HepG2 (cell line): ENCODE results near the gene MC1R. TPM values are rescaled to one million over a fixed set of nuclear protein-coding genes. Genes with fewer than 3 reads are reported as not detected.

Experiments
- ATAC-seq: fragments of 200-7000 bp; cut with Tn5 transposase; 3 replicates; pipeline ENCODE4 v1.9.1; 2020; ENCODE audit warnings: mild to moderate bottlenecking, moderate library complexity
- BruUV-seq: library from RNA; stranded (reverse); fragments of 400-500 nt; replicated peaks from 2 replicates; lab custom pipeline; 2021; lab: Mats Ljungman, UMichigan
- CTCF ChIA-PET: fragments of 300-600 bp; formaldehyde crosslinking; extraction: SDS; loops from one replicate; lab custom pipeline; 2021; ENCODE audit warnings: low total read pairs, inconsistent platforms, low intra/inter-chr PET ratio; lab: Yijun Ruan, JAX
- POLR2A ChIA-PET: fragments of 350-600 bp; sonication (Branson Sonifier 250); formaldehyde crosslinking; loops from one replicate; lab custom pipeline; 2020; ENCODE audit warnings: antibody characterized with exemption, inconsistent platforms; lab: Yijun Ruan, JAX
- DNase-seq: peaks from one replicate; pipeline ENCODE4 v3.0.0-alpha.2; 2015; ENCODE audit warnings: low spot score
- FAIRE-seq: peaks from 3 replicates; lab custom pipeline; 2011; peaks lifted over from hg19 to GRCh38; lab: Jason Lieb, UNC
- H2AFZ ChIP-seq: one replicate; pipeline ENCODE4 v1.6.1; 2011; ENCODE audit warnings: low read length, inconsistent platforms
- H3K27ac ChIP-seq: fragments of 300-600 bp; 3 replicates; pipeline ENCODE4 v1.8.0; 2011; ENCODE audit warnings: mixed run types, mild to moderate bottlenecking, mixed read lengths, low read length, inconsistent platforms; ENCODE audit not compliant: insufficient read depth; ENCODE audit errors: extremely low read length
- H3K27me3 ChIP-seq, 2 experiments: fragments of 200-600 bp in 1 of 2; 2 replicates in 1 of 2; 3 replicates in 1 of 2; pipeline versions ENCODE4 v1.6.0 to v1.8.0; 2011; ENCODE audit warnings: low read length in 2 of 2, mild to moderate bottlenecking in 2 of 2, moderate library complexity in 2 of 2, inconsistent platforms in 1 of 2; ENCODE audit not compliant: insufficient read depth in 2 of 2, control insufficient read depth in 1 of 2
- H3K36me3 ChIP-seq, 2 experiments: fragments of 200-600 bp in 1 of 2; replicated peaks in 1 of 2; 2 replicates in 1 of 2; 3 replicates in 1 of 2; pipeline versions ENCODE4 v1.5.1 to v1.8.0; 2011; ENCODE audit warnings: low read length in 2 of 2, inconsistent platforms in 1 of 2; ENCODE audit not compliant: insufficient read depth in 2 of 2, control insufficient read depth in 1 of 2
- H3K4me1 ChIP-seq: 2 replicates; pipeline ENCODE4 v1.5.1; 2012; ENCODE audit warnings: low read length, inconsistent platforms; ENCODE audit not compliant: insufficient read depth
- H3K4me2 ChIP-seq: 2 replicates; pipeline ENCODE4 v1.6.0; 2011; ENCODE audit warnings: low read depth, low read length, inconsistent platforms
- H3K4me3 ChIP-seq, 3 experiments: fragments of 200-600 bp in 1 of 3; sonication (generic), shearing (Covaris generic) in 1 of 3; replicated peaks in 1 of 3; 2 replicates each; pipeline ENCODE4 v1.5.1; 2011 to 2016; ENCODE audit warnings: low read length in 3 of 3, inconsistent platforms in 2 of 3, low read depth in 2 of 3, mild to moderate bottlenecking in 2 of 3, control low read depth in 1 of 3, mixed read lengths in 1 of 3; ENCODE audit not compliant: insufficient read depth in 1 of 3
- H3K79me2 ChIP-seq: one replicate; pipeline ENCODE4 v1.6.1; 2011; ENCODE audit warnings: low read length, inconsistent platforms; ENCODE audit not compliant: insufficient read depth
- H3K9ac ChIP-seq: 2 replicates; pipeline ENCODE4 v1.6.0; 2011; ENCODE audit warnings: mild to moderate bottlenecking, low read depth, low read length, inconsistent platforms; ENCODE audit not compliant: insufficient read depth
- H3K9me3 ChIP-seq: 2 replicates; pipeline ENCODE4 v1.5.1; 2012; ENCODE audit warnings: mild to moderate bottlenecking, low read length
- H4K20me1 ChIP-seq: 2 replicates; pipeline ENCODE4 v1.6.0; 2011; ENCODE audit warnings: inconsistent platforms, mild to moderate bottlenecking, low read length, moderate library complexity; ENCODE audit not compliant: insufficient read depth
- FOXA3 ChIP-seq: IDR thresholded peaks from 2 replicates; pipeline ENCODE4 v1.6.1; 2016; ENCODE audit warnings: missing genetic modification reagents, missing compliant biosample characterization
- FOXM1 ChIP-seq: sonication (generic); formaldehyde crosslinking; IDR thresholded peaks from 2 replicates; pipeline ENCODE4 v1.5.0; 2020; ENCODE audit warnings: missing genetic modification reagents
- GPBP1L1 ChIP-seq: sonication (generic); formaldehyde crosslinking; IDR thresholded peaks from 2 replicates; pipeline ENCODE4 v1.5.0; 2020; ENCODE audit warnings: mild to moderate bottlenecking, missing genetic modification reagents
- HMG20A ChIP-seq: IDR thresholded peaks from 2 replicates; pipeline ENCODE4 v1.6.1; 2016; ENCODE audit warnings: borderline replicate concordance
- MXD3 ChIP-seq: IDR thresholded peaks from 2 replicates; pipeline ENCODE4 v1.6.1; 2016; ENCODE audit warnings: mild to moderate bottlenecking, missing biosample characterization, missing genetic modification reagents
- NCOA2 ChIP-seq: sonication (generic); formaldehyde crosslinking; IDR thresholded peaks from 2 replicates; pipeline ENCODE4 v1.8.0; 2022; ENCODE audit warnings: inconsistent platforms
- NFE2 ChIP-seq: sonication (generic); formaldehyde crosslinking; IDR thresholded peaks from 2 replicates; pipeline ENCODE4 v1.4.0; 2020; ENCODE audit warnings: missing genetic modification reagents
- ZC3H13 ChIP-seq: sonication (generic); formaldehyde crosslinking; IDR thresholded peaks from 2 replicates; pipeline ENCODE4 v1.8.1; 2023; ENCODE audit warnings: mild to moderate bottlenecking, missing genetic modification reagents, moderate library complexity
- ZNF205 ChIP-seq: IDR thresholded peaks from 2 replicates; pipeline ENCODE4 v1.6.1; 2018; ENCODE audit warnings: missing biosample characterization, missing genetic modification reagents
- ZNF280D ChIP-seq: sonication (generic); formaldehyde crosslinking; IDR thresholded peaks from 2 replicates; pipeline ENCODE4 v1.5.1; 2020; ENCODE audit warnings: mild to moderate bottlenecking, missing genetic modification reagents
- ZNF660 ChIP-seq: sonication (generic); formaldehyde crosslinking; IDR thresholded peaks from 2 replicates; pipeline ENCODE4 v1.5.1; 2020; ENCODE audit warnings: mild to moderate bottlenecking, low read depth, missing genetic modification reagents, borderline replicate concordance
- ZNF737 ChIP-seq: sonication (generic); formaldehyde crosslinking; IDR thresholded peaks from 2 replicates; pipeline ENCODE4 v1.5.0; 2020; ENCODE audit warnings: missing genetic modification reagents, mild to moderate bottlenecking, borderline replicate concordance
- WGBS: methylation state at CpG from one replicate; pipeline ENCODE4 v1.1.6; 2017; ENCODE audit warnings: low lambda C conversion rate; 5-methylcytosine and 5-hydroxymethylcytosine counted together
- in situ Hi-C: cut with HindIII; loops from 2 replicates; pipeline ENCODE4 v1.10.0; 2017; ENCODE audit warnings: low pct_unique_long_range_greater_than_20kb; ENCODE audit not compliant: extremely low pct_ligation_motif_present
- intact Hi-C: fragments of 100-400 bp; cut with micrococcal nuclease; formaldehyde crosslinking; loops from one replicate; pipeline ENCODE4 v1.10.0; 2022; ENCODE audit not compliant: unreplicated experiment
- polyA plus RNA-seq, 8 experiments: library from polyadenylated mRNA; depleted of rRNA in 3 of 8; stranded (reverse) in 7 of 8; unstranded in 1 of 8; fragments of >200 nt; fragmentation: Illumina TruSeq in 4 of 8; extraction: Trizol in 4 of 8; gene quantifications; 2 replicates each; pipeline versions ENCODE4 v1.2.1 to v1.2.3, GENCODE V29; 2011 to 2016; ENCODE audit warnings: low read depth in 4 of 8, missing spikeins in 1 of 8, mixed read lengths in 1 of 8; ENCODE audit not compliant: insufficient read depth in 1 of 8
- total RNA-seq, 5 experiments: library from RNA; depleted of rRNA; stranded (reverse); fragments of >200 nt; fragmentation: Illumina TruSeq; extraction: Trizol; gene quantifications; 2 replicates each; pipeline ENCODE4 v1.2.3, GENCODE V29; 2016; ENCODE audit warnings: low read depth in 1 of 5
- TF ChIP-seq, protein P1 (sequence below): sonication (generic); formaldehyde crosslinking; IDR thresholded peaks from 2 replicates; pipeline ENCODE4 v1.5.1; 2020; ENCODE audit warnings: missing genetic modification reagents, mild to moderate bottlenecking, borderline replicate concordance

Gene MC1R
- total and polyA plus RNA-seq, 2 of the 13 experiments (the other 11 are each of a cell fraction or from before 2014, with no cell fraction given), result 9.1 to 14.8 TPM

- TF ChIP-seq FOXM1, result 0 out of 2 replicates have a peak, but pooled peaks have one; percentile 34
- TF ChIP-seq, protein P1, sequence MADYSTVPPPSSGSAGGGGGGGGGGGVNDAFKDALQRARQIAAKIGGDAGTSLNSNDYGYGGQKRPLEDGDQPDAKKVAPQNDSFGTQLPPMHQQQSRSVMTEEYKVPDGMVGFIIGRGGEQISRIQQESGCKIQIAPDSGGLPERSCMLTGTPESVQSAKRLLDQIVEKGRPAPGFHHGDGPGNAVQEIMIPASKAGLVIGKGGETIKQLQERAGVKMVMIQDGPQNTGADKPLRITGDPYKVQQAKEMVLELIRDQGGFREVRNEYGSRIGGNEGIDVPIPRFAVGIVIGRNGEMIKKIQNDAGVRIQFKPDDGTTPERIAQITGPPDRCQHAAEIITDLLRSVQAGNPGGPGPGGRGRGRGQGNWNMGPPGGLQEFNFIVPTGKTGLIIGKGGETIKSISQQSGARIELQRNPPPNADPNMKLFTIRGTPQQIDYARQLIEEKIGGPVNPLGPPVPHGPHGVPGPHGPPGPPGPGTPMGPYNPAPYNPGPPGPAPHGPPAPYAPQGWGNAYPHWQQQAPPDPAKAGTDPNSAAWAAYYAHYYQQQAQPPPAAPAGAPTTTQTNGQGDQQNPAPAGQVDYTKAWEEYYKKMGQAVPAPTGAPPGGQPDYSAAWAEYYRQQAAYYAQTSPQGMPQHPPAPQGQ (CRISPR knock-in tag), result peak; percentile 53; the same call in 1 of the 2 replicates
- TF ChIP-seq MXD3, result peak; percentile 86
- TF ChIP-seq ZNF205 (CRISPR knock-in tag), result no peak
- TF ChIP-seq NCOA2 (CRISPR knock-in tag), result peak; percentile 72
Measured at GRCh38 chr16:89915303-89916232, 3.1 kb upstream of the MC1R start (continued).

DNA sequence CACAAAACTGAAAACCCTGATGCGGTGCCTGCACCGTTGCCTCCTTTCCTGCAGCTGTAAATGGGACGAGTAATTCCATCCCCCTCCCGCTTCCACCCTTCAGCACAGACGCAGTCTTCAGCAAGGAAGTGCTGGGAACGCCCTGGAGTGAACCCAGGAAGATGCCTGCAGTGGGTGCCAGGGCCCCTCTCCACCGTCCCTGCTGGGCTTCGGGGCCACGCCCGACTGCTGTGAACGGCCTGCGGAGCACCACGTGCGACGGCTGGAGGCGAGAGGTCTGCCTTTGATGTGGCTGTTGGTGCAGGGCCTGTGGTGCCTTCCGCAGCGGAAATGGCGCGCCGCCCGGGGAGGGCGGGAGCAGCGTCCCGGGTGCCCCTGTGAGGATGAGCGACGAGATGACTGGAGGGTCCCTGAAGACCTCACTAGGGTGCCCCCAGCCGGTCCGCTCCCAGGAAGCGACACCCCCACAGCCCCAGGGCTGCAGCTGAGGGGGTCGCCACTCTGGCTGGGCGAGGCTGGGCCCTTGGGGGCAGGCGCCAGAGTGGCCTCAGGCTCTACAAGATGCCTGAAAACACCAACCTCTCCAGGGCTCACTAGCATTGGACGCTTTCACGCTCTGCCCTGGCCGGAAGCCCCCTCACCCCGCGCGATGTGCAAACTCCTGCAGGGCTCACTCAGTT is 749 bp upstream of the MC1R start:
- no TSS peak for BruUV-seq
- POLR2A ChIA-PET, result interaction anchor here (0.6 to 2.4 kb wide), 17 partner anchors 9 to 218 kb away, joined by 3 to 25 read pairs (median 5); partner anchors contain the start of genes DEF8 and TCF25
- FAIRE-seq, result peak; percentile 89
- peak; percentile 97 for TF ChIP-seq ZNF280D
- TF ChIP-seq ZC3H13 (CRISPR knock-in tag), result peak; percentile 98
- peak; percentile 92; the same call in 1 of the 2 replicates for TF ChIP-seq ZNF660
- no peak; the same call in 1 of the 2 replicates for TF ChIP-seq ZNF737
- no peak for TF ChIP-seq GPBP1L1 (CRISPR knock-in tag)
- peak; percentile 94 for TF ChIP-seq HMG20A (CRISPR knock-in tag)
- 0 out of 2 replicates have a peak, but pooled peaks have one; percentile 16 for TF ChIP-seq NFE2 (CRISPR knock-in tag)
- peak; percentile 90 for TF ChIP-seq FOXA3 (CRISPR knock-in tag)

More for the DNA sequence above, 749 bp upstream of the MC1R start:
- Histone ChIP-seq H3K36me3 (no peaks in the 10 kb centered on the region), H3K9ac (peak overlapping the region; percentile 68), H3K4me3 (peak overlapping the region; percentile 45 to 90 (median 49)), H3K79me2 (peaks cover 21% of the 10 kb centered on the region), H3K27me3 (no peaks in the 10 kb centered on the region; a peak in 1 of 5 replicates), H3K9me3 (no peaks in the 10 kb centered on the region), H3K27ac (peak overlapping the region; percentile 77), H4K20me1 (no peaks in the 10 kb centered on the region), H2AFZ (no peak overlapping the region), H3K4me1 (peaks cover 83% of the 10 kb centered on the region), H3K4me2 (peak overlapping the region; percentile 98)
- DNase-seq (peak; percentile 90), ATAC-seq (peak; percentile 54)
- CTCF ChIA-PET, result no interaction called here
- in situ Hi-C loops, result no loop called here
- under 1% methylated on average over 21 of the region's 39 CpGs for WGBS
- intact Hi-C loops, result loop anchor here (2.0 to 5.0 kb wide), 2 partner anchors 43 to 216 kb away; partner anchors contain the start of gene SPATA2L
